HEK293T (cell line): Measurements from ENCODE around the gene PLPP4.

Experiments
- ELF4 ChIP-seq: fragments of 450-650 bp; IDR thresholded peaks from 2 replicates; pipeline ENCODE4 v1.6.1; 2017; ENCODE audit warnings: antibody characterized with exemption
- LEF1 ChIP-seq: fragments of 450-650 bp; IDR thresholded peaks from 2 replicates; pipeline ENCODE4 v1.6.1; 2017; ENCODE audit warnings: mild to moderate bottlenecking, borderline replicate concordance

DNA sequence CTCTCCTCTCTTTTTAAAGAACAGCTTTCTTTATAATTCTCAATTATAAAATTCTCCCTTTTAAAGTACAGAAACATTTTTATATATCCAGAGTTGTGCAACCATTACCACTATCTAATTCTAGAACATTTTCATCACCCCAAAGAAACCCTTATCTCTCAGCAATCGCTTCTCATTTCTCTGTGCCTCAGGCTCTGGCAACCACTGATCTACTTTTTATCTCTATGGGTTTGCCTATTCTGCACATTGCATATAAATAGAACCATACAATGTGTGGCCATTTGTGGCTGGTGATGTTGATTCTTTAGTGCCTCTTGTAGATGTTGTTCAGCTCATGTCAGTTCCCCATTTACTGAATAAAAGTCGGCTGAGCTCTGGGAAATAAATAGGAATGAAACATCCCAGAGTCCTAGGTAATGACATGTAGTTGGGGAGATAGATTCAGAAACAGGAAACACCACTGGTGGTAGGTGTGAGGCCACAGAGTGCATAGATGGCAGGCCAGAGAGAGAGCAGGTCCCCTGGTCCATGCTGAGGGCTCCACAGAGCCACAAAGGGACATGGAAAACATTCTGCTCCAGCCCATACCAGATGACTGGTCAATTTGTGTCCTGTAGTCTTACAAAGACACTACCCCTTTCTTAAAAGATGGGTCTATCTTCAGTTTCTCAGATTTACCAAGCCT, 126.5 kb downstream of the PLPP4 start:
- TF ChIP-seq ELF4 (no peak), LEF1 (no peak)
